ENCODE results near the gene KATNA1.

KATNA1 gene

DNA sequence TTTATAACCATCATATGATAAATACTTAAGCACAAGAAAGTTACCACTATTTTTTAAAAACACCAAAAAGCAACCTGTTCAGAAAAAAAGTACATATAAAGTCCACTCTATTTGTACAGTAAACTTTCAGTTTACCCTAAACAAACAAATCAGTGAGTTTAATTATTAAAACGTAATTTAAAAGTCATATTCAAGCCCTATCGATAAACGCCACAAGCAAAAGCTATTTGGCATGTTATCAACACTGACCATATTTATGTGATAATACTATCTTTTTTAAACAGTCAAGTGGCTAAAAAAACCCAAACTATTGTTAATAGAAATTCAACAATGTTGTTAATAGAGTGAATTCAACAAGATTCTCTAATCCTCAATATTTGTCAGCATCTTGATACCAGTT is 1.9 kb downstream of the KATNA1 start:
- Histone ChIP-seq H3K4me2 (ENCODE audit: low read depth, low read length) (no peak overlapping the region), H3K4me3 (ENCODE audit: low read length) (no peak overlapping the region)

GRCh38 chr6:149642829-149643580 is 5.5 kb downstream of the KATNA1 start:
- no peaks in the 10 kb centered on the region for H4K20me1 ChIP-seq (ENCODE audit: insufficient read depth, low read length)
- no peak overlapping the region for H3K27ac ChIP-seq (ENCODE audit: low read length)
- no peaks in the 10 kb centered on the region for H3F3A ChIP-seq (ENCODE audit: insufficient read depth, low read length)
- H3K9me2 ChIP-seq (replicated peaks; ENCODE audit: insufficient read depth, low read length), result no peaks in the 10 kb centered on the region
- no peak overlapping the region for H3K9ac ChIP-seq (ENCODE audit: low read length)
- DNase-seq, result no peak
- H3K27me3 ChIP-seq (replicated peaks; ENCODE audit: insufficient read depth, low read length), result no peaks in the 10 kb centered on the region
- no peak for TF ChIP-seq EZH2 (optimal IDR thresholded peaks at IDR 0.05; ENCODE audit: low read depth, low read length)
- no peak for TF ChIP-seq EZH2phosphoT487 (IDR thresholded peaks at IDR 0.05; ENCODE audit: low read length)
- no peak for TF ChIP-seq CTCF (IDR thresholded peaks at IDR 0.05; ENCODE audit: low read length)
- no peak overlapping the region for H3K4me3 ChIP-seq (ENCODE audit: low read length)
- peaks cover 22% of the 10 kb centered on the region for H3K79me2 ChIP-seq (ENCODE audit: low read length)
- no peak overlapping the region for H2AFZ ChIP-seq (ENCODE audit: low read length)
- no peak overlapping the region for H3K4me2 ChIP-seq (ENCODE audit: low read depth, low read length)
- no peaks in the 10 kb centered on the region for H3K36me3 ChIP-seq (replicated peaks; ENCODE audit: insufficient read depth, low read length)
- no peaks in the 10 kb centered on the region for H3K4me1 ChIP-seq (ENCODE audit: low read length)
- H3K9me3 ChIP-seq (replicated peaks; ENCODE audit: insufficient read depth, low read length), result no peaks in the 10 kb centered on the region

More for the DNA sequence above, 1.9 kb downstream of the KATNA1 start:
- H3K79me2 ChIP-seq (ENCODE audit: low read length), result peaks cover 24% of the 10 kb centered on the region
- no peaks in the 10 kb centered on the region for H3K9me2 ChIP-seq (replicated peaks; ENCODE audit: insufficient read depth, low read length)
- no peaks in the 10 kb centered on the region for H3K9me3 ChIP-seq (replicated peaks; ENCODE audit: insufficient read depth, low read length)
- no peak overlapping the region for H2AFZ ChIP-seq (ENCODE audit: low read length)
- H3K27me3 ChIP-seq (replicated peaks; ENCODE audit: insufficient read depth, low read length), result no peaks in the 10 kb centered on the region
- H4K20me1 ChIP-seq (ENCODE audit: insufficient read depth, low read length), result no peaks in the 10 kb centered on the region
- H3K9ac ChIP-seq (ENCODE audit: low read length), result no peak overlapping the region
- H3K27ac ChIP-seq (ENCODE audit: low read length), result no peak overlapping the region
- H3K4me1 ChIP-seq (ENCODE audit: low read length), result peaks cover 11% of the 10 kb centered on the region
- peaks cover 9% of the 10 kb centered on the region for H3F3A ChIP-seq (ENCODE audit: insufficient read depth, low read length)
- no peak for DNase-seq
- no peaks in the 10 kb centered on the region for H3K36me3 ChIP-seq (replicated peaks; ENCODE audit: insufficient read depth, low read length)
- TF ChIP-seq EZH2phosphoT487 (IDR thresholded peaks at IDR 0.05; ENCODE audit: low read length) (no peak), CTCF (IDR thresholded peaks at IDR 0.05; ENCODE audit: low read length) (no peak), EZH2 (optimal IDR thresholded peaks at IDR 0.05; ENCODE audit: low read depth, low read length) (no peak)

GRCh38 chr6:149636124-149636523 is 12.4 kb downstream of the KATNA1 start:
- Histone ChIP-seq H3K27ac (ENCODE audit: low read length) (no peak overlapping the region), H3K9me3 (replicated peaks; ENCODE audit: insufficient read depth, low read length) (no peaks in the 10 kb centered on the region), H4K20me1 (ENCODE audit: insufficient read depth, low read length) (no peaks in the 10 kb centered on the region), H2AFZ (ENCODE audit: low read length) (no peak overlapping the region), H3K9me2 (replicated peaks; ENCODE audit: insufficient read depth, low read length) (no peaks in the 10 kb centered on the region), H3K4me3 (ENCODE audit: low read length) (no peak overlapping the region), H3F3A (ENCODE audit: insufficient read depth, low read length) (no peaks in the 10 kb centered on the region), H3K36me3 (replicated peaks; ENCODE audit: insufficient read depth, low read length) (no peaks in the 10 kb centered on the region), H3K79me2 (ENCODE audit: low read length) (no peaks in the 10 kb centered on the region), H3K27me3 (replicated peaks; ENCODE audit: insufficient read depth, low read length) (no peaks in the 10 kb centered on the region), H3K4me1 (ENCODE audit: low read length) (no peaks in the 10 kb centered on the region), H3K9ac (ENCODE audit: low read length) (no peak overlapping the region), H3K4me2 (ENCODE audit: low read depth, low read length) (no peak overlapping the region)
- no peak for TF ChIP-seq EZH2phosphoT487 (IDR thresholded peaks at IDR 0.05; ENCODE audit: low read length)
- no peak for TF ChIP-seq EZH2 (optimal IDR thresholded peaks at IDR 0.05; ENCODE audit: low read depth, low read length)
- no peak for TF ChIP-seq CTCF (IDR thresholded peaks at IDR 0.05; ENCODE audit: low read length)
- no peak for DNase-seq
